ENCODE results near the gene CERS6.

The CERS6 gene

GRCh38 chr2:168530982-168531622 lies 75.0 kb downstream of the CERS6 start:
- H3K4me3 ChIP-seq (ENCODE audit: low read depth, low read length): no peak overlapping the region
- no peak for TF ChIP-seq CTCF (IDR thresholded peaks at IDR 0.05; ENCODE audit: low read depth, low read length)
- H3K27me3 ChIP-seq (ENCODE audit: insufficient read depth, low read depth, severe bottlenecking): no peaks in the 10 kb centered on the region
- no peak overlapping the region for H3K27ac ChIP-seq
- no peaks in the 10 kb centered on the region for H3K9me3 ChIP-seq (ENCODE audit: severe bottlenecking)
- H3K36me3 ChIP-seq: no peaks in the 10 kb centered on the region
- DNase-seq: no peak

- Histone ChIP-seq H3K27me3 (ENCODE audit: insufficient read depth, low read depth, severe bottlenecking) (no peaks in the 10 kb centered on the region), H3K4me3 (ENCODE audit: low read depth, low read length) (no peak overlapping the region), H3K27ac (peak overlapping the region; percentile 77), H3K36me3 (no peaks in the 10 kb centered on the region), H3K9me3 (ENCODE audit: severe bottlenecking) (no peaks in the 10 kb centered on the region)
- TF ChIP-seq CTCF (IDR thresholded peaks at IDR 0.05; ENCODE audit: low read depth, low read length): 0 out of 2 replicates have a peak, but pooled peaks have one; percentile 0
- peak; percentile 94 for DNase-seq
Measured at GRCh38 chr2:168534926-168535325, 78.9 kb downstream of the CERS6 start.

GRCh38 chr2:168536925-168537466 lies 80.9 kb downstream of the CERS6 start:
- Histone ChIP-seq H3K27ac (no peak overlapping the region), H3K9me3 (ENCODE audit: severe bottlenecking) (no peaks in the 10 kb centered on the region), H3K36me3 (no peaks in the 10 kb centered on the region), H3K4me3 (ENCODE audit: low read depth, low read length) (no peak overlapping the region), H3K27me3 (ENCODE audit: insufficient read depth, low read depth, severe bottlenecking) (no peaks in the 10 kb centered on the region)
- no peak for DNase-seq
- no peak for TF ChIP-seq CTCF (IDR thresholded peaks at IDR 0.05; ENCODE audit: low read depth, low read length)

GRCh38 chr2:168538133-168538532 lies 82.1 kb downstream of the CERS6 start:
- DNase-seq: no peak
- TF ChIP-seq CTCF (IDR thresholded peaks at IDR 0.05; ENCODE audit: low read depth, low read length): no peak
- Histone ChIP-seq H3K27ac (no peak overlapping the region), H3K9me3 (ENCODE audit: severe bottlenecking) (no peaks in the 10 kb centered on the region), H3K36me3 (no peaks in the 10 kb centered on the region), H3K4me3 (ENCODE audit: low read depth, low read length) (no peak overlapping the region), H3K27me3 (ENCODE audit: insufficient read depth, low read depth, severe bottlenecking) (no peaks in the 10 kb centered on the region)

- no peaks in the 10 kb centered on the region for H3K36me3 ChIP-seq
- H3K27ac ChIP-seq: no peak overlapping the region
- TF ChIP-seq CTCF (IDR thresholded peaks at IDR 0.05; ENCODE audit: low read depth, low read length): no peak
- no peaks in the 10 kb centered on the region for H3K27me3 ChIP-seq (ENCODE audit: insufficient read depth, low read depth, severe bottlenecking)
- no peak for DNase-seq
- H3K9me3 ChIP-seq (ENCODE audit: severe bottlenecking): no peaks in the 10 kb centered on the region
- H3K4me3 ChIP-seq (ENCODE audit: low read depth, low read length): no peak overlapping the region
Measured at GRCh38 chr2:168538534-168538933, 82.5 kb downstream of the CERS6 start.

- no peaks in the 10 kb centered on the region for H3K27me3 ChIP-seq (ENCODE audit: insufficient read depth, low read depth, severe bottlenecking)
- no peak overlapping the region for H3K4me3 ChIP-seq (ENCODE audit: low read depth, low read length)
- no peak for TF ChIP-seq CTCF (IDR thresholded peaks at IDR 0.05; ENCODE audit: low read depth, low read length)
- H3K9me3 ChIP-seq (ENCODE audit: severe bottlenecking): no peaks in the 10 kb centered on the region
- no peak overlapping the region for H3K27ac ChIP-seq
- DNase-seq: no peak
- H3K36me3 ChIP-seq: no peaks in the 10 kb centered on the region
Measured at GRCh38 chr2:168539945-168540344, 83.9 kb downstream of the CERS6 start.
